ENCODE measurements around the gene CEP41.
A peak's percentile ranks its signal among the peaks of the same experiment; 100 is the strongest.

CEP41 gene

GRCh38 chr7:130415006-130415405 lies 25.8 kb downstream of the CEP41 start:
- DNase-seq = no peak

GRCh38 chr7:130413201-130413600 lies 27.6 kb downstream of the CEP41 start:
- no peak for DNase-seq

GRCh38 chr7:130410868-130411541 lies 29.8 kb downstream of the CEP41 start:
- no peak for DNase-seq

GRCh38 chr7:130409712-130410072 lies 31.1 kb downstream of the CEP41 start:
- no peak for DNase-seq

GRCh38 chr7:130409067-130409711 lies 31.6 kb downstream of the CEP41 start:
- peak; percentile 26 for DNase-seq

GRCh38 chr7:130405003-130405402 lies 35.8 kb downstream of the CEP41 start:
- no peak for DNase-seq

GRCh38 chr7:130401578-130401977 lies 39.2 kb downstream of the CEP41 start:
- DNase-seq = peak; percentile 40

GRCh38 chr7:130401101-130401500 lies 39.7 kb downstream of the CEP41 start:
- DNase-seq = peak; percentile 51

- peak; percentile 95 for DNase-seq
Measured at GRCh38 chr7:130400120-130400572, 40.7 kb downstream of the CEP41 start.

- no peak for DNase-seq
Measured at GRCh38 chr7:130398526-130399090, 42.2 kb downstream of the CEP41 start.

- DNase-seq = no peak
Measured at GRCh38 chr7:130397758-130398073, 43.1 kb downstream of the CEP41 start.

GRCh38 chr7:130397051-130397757 lies 43.6 kb downstream of the CEP41 start:
- DNase-seq = peak; percentile 57

GRCh38 chr7:130396109-130396508 lies 44.7 kb downstream of the CEP41 start:
- no peak for DNase-seq

GRCh38 chr7:130395421-130395820 lies 45.4 kb downstream of the CEP41 start:
- no peak for DNase-seq

- DNase-seq = no peak
Measured at GRCh38 chr7:130394421-130395195, 46.2 kb downstream of the CEP41 start.

- DNase-seq = no peak
Measured at GRCh38 chr7:130393841-130394411, 46.9 kb downstream of the CEP41 start.

- DNase-seq = peak; percentile 82
Measured at GRCh38 chr7:130393101-130393561, 47.7 kb downstream of the CEP41 start.

GRCh38 chr7:130390486-130390885 lies 50.3 kb downstream of the CEP41 start:
- no peak for DNase-seq

- no peak for DNase-seq
Measured at GRCh38 chr7:130388671-130389070, 52.1 kb downstream of the CEP41 start.

- peak; percentile 98 for DNase-seq
Measured at GRCh38 chr7:130387628-130388403, 53.0 kb downstream of the CEP41 start.

GRCh38 chr7:130387306-130387627 lies 53.5 kb downstream of the CEP41 start:
- DNase-seq = no peak

- DNase-seq = no peak
Measured at GRCh38 chr7:130386876-130387275, 53.9 kb downstream of the CEP41 start.

Measured in fibroblast of upper back skin (primary cell).